HepG2 (cell line): ENCODE measurements around the gene SHC3. TPM values are rescaled to one million over a fixed set of nuclear protein-coding genes. Genes with fewer than 3 reads are reported as not detected.

Experiments
- ATAC-seq: fragments of 200-7000 bp; cut with Tn5 transposase; 3 replicates; pipeline ENCODE4 v1.9.1; 2020; ENCODE audit warnings: mild to moderate bottlenecking, moderate library complexity
- BruUV-seq: library from RNA; stranded (reverse); fragments of 400-500 nt; replicated peaks from 2 replicates; lab custom pipeline; 2021; lab: Mats Ljungman, UMichigan
- CTCF ChIA-PET: fragments of 300-600 bp; formaldehyde crosslinking; extraction: SDS; loops from one replicate; lab custom pipeline; 2021; ENCODE audit warnings: low total read pairs, inconsistent platforms, low intra/inter-chr PET ratio; lab: Yijun Ruan, JAX
- POLR2A ChIA-PET: fragments of 350-600 bp; sonication (Branson Sonifier 250); formaldehyde crosslinking; loops from one replicate; lab custom pipeline; 2020; ENCODE audit warnings: antibody characterized with exemption, inconsistent platforms; lab: Yijun Ruan, JAX
- DNase-seq: peaks from one replicate; pipeline ENCODE4 v3.0.0-alpha.2; 2015; ENCODE audit warnings: low spot score
- FAIRE-seq: peaks from 3 replicates; lab custom pipeline; 2011; peaks lifted over from hg19 to GRCh38; lab: Jason Lieb, UNC
- H2AFZ ChIP-seq: one replicate; pipeline ENCODE4 v1.6.1; 2011; ENCODE audit warnings: low read length, inconsistent platforms
- H3K27ac ChIP-seq: fragments of 300-600 bp; 3 replicates; pipeline ENCODE4 v1.8.0; 2011; ENCODE audit warnings: mixed run types, mild to moderate bottlenecking, mixed read lengths, low read length, inconsistent platforms; ENCODE audit not compliant: insufficient read depth; ENCODE audit errors: extremely low read length
- H3K27me3 ChIP-seq, 2 experiments: fragments of 200-600 bp in 1 of 2; 2 replicates in 1 of 2; 3 replicates in 1 of 2; pipeline versions ENCODE4 v1.6.0 to v1.8.0; 2011; ENCODE audit warnings: low read length in 2 of 2, mild to moderate bottlenecking in 2 of 2, moderate library complexity in 2 of 2, inconsistent platforms in 1 of 2; ENCODE audit not compliant: insufficient read depth in 2 of 2, control insufficient read depth in 1 of 2
- H3K36me3 ChIP-seq, 2 experiments: fragments of 200-600 bp in 1 of 2; replicated peaks in 1 of 2; 2 replicates in 1 of 2; 3 replicates in 1 of 2; pipeline versions ENCODE4 v1.5.1 to v1.8.0; 2011; ENCODE audit warnings: low read length in 2 of 2, inconsistent platforms in 1 of 2; ENCODE audit not compliant: insufficient read depth in 2 of 2, control insufficient read depth in 1 of 2
- H3K4me1 ChIP-seq: 2 replicates; pipeline ENCODE4 v1.5.1; 2012; ENCODE audit warnings: low read length, inconsistent platforms; ENCODE audit not compliant: insufficient read depth
- H3K4me2 ChIP-seq: 2 replicates; pipeline ENCODE4 v1.6.0; 2011; ENCODE audit warnings: low read depth, low read length, inconsistent platforms
- H3K4me3 ChIP-seq, 3 experiments: fragments of 200-600 bp in 1 of 3; sonication (generic), shearing (Covaris generic) in 1 of 3; replicated peaks in 1 of 3; 2 replicates each; pipeline ENCODE4 v1.5.1; 2011 to 2016; ENCODE audit warnings: low read length in 3 of 3, inconsistent platforms in 2 of 3, low read depth in 2 of 3, mild to moderate bottlenecking in 2 of 3, control low read depth in 1 of 3, mixed read lengths in 1 of 3; ENCODE audit not compliant: insufficient read depth in 1 of 3
- H3K79me2 ChIP-seq: one replicate; pipeline ENCODE4 v1.6.1; 2011; ENCODE audit warnings: low read length, inconsistent platforms; ENCODE audit not compliant: insufficient read depth
- H3K9ac ChIP-seq: 2 replicates; pipeline ENCODE4 v1.6.0; 2011; ENCODE audit warnings: mild to moderate bottlenecking, low read depth, low read length, inconsistent platforms; ENCODE audit not compliant: insufficient read depth
- H3K9me3 ChIP-seq: 2 replicates; pipeline ENCODE4 v1.5.1; 2012; ENCODE audit warnings: mild to moderate bottlenecking, low read length
- H4K20me1 ChIP-seq: 2 replicates; pipeline ENCODE4 v1.6.0; 2011; ENCODE audit warnings: inconsistent platforms, mild to moderate bottlenecking, low read length, moderate library complexity; ENCODE audit not compliant: insufficient read depth
- ARID4A ChIP-seq: sonication (generic); formaldehyde crosslinking; IDR thresholded peaks from 2 replicates; pipeline ENCODE4 v1.5.0; 2020; ENCODE audit warnings: mild to moderate bottlenecking, missing genetic modification reagents, borderline replicate concordance
- ELF3 ChIP-seq: IDR thresholded peaks from 2 replicates; pipeline ENCODE4 v1.6.1; 2016; ENCODE audit warnings: missing genetic modification reagents, missing compliant biosample characterization
- GFI1 ChIP-seq: sonication (generic); formaldehyde crosslinking; IDR thresholded peaks from 2 replicates; pipeline ENCODE4 v1.5.0; 2020; ENCODE audit warnings: missing genetic modification reagents, mild to moderate bottlenecking, borderline replicate concordance
- HNF4A ChIP-seq: sonication (generic); formaldehyde crosslinking; IDR thresholded peaks from 2 replicates; pipeline ENCODE4 v1.4.0; 2020; ENCODE audit warnings: missing genetic modification reagents
- PAXIP1 ChIP-seq: sonication (generic); formaldehyde crosslinking; conservative IDR thresholded peaks from 2 replicates; pipeline ENCODE4 v1.4.0; 2020; ENCODE audit warnings: mild to moderate bottlenecking, missing genetic modification reagents, moderate library complexity
- ZNF629 ChIP-seq: sonication (generic); formaldehyde crosslinking; conservative IDR thresholded peaks from 2 replicates; pipeline ENCODE4 v1.5.0; 2020; ENCODE audit warnings: missing genetic modification reagents
- ZNF670 ChIP-seq: sonication (generic); formaldehyde crosslinking; IDR thresholded peaks from 2 replicates; pipeline ENCODE4 v1.8.0; 2022; ENCODE audit warnings: mild to moderate bottlenecking, missing genetic modification reagents, borderline replicate concordance
- WGBS: methylation state at CpG from one replicate; pipeline ENCODE4 v1.1.6; 2017; ENCODE audit warnings: low lambda C conversion rate; 5-methylcytosine and 5-hydroxymethylcytosine counted together
- in situ Hi-C: cut with HindIII; loops from 2 replicates; pipeline ENCODE4 v1.10.0; 2017; ENCODE audit warnings: low pct_unique_long_range_greater_than_20kb; ENCODE audit not compliant: extremely low pct_ligation_motif_present
- intact Hi-C: fragments of 100-400 bp; cut with micrococcal nuclease; formaldehyde crosslinking; loops from one replicate; pipeline ENCODE4 v1.10.0; 2022; ENCODE audit not compliant: unreplicated experiment
- polyA plus RNA-seq, 8 experiments: library from polyadenylated mRNA; depleted of rRNA in 3 of 8; stranded (reverse) in 7 of 8; unstranded in 1 of 8; fragments of >200 nt; fragmentation: Illumina TruSeq in 4 of 8; extraction: Trizol in 4 of 8; gene quantifications; 2 replicates each; pipeline versions ENCODE4 v1.2.1 to v1.2.3, GENCODE V29; 2011 to 2016; ENCODE audit warnings: low read depth in 4 of 8, missing spikeins in 1 of 8, mixed read lengths in 1 of 8; ENCODE audit not compliant: insufficient read depth in 1 of 8
- total RNA-seq, 5 experiments: library from RNA; depleted of rRNA; stranded (reverse); fragments of >200 nt; fragmentation: Illumina TruSeq; extraction: Trizol; gene quantifications; 2 replicates each; pipeline ENCODE4 v1.2.3, GENCODE V29; 2016; ENCODE audit warnings: low read depth in 1 of 5

SHC3 gene
- total and polyA plus RNA-seq, 2 of the 13 experiments (the other 11 are each of a cell fraction or from before 2014, with no cell fraction given) = 0.09 to 0.89 TPM

GRCh38 chr9:89191004-89191403 lies 12.4 kb upstream of the SHC3 start (continued):
- TF ChIP-seq GFI1 (CRISPR knock-in tag) (peak; percentile 97), PAXIP1 (0 out of 2 replicates have a peak, but pooled peaks have one; percentile 22), HNF4A (CRISPR knock-in tag) (peak; percentile 77), ZNF670 (CRISPR knock-in tag) (0 out of 2 replicates have a peak, but pooled peaks have one; percentile 28), ELF3 (CRISPR knock-in tag) (0 out of 2 replicates have a peak, but pooled peaks have one; percentile 20)

- no peaks in the 10 kb centered on the region for H3K36me3 ChIP-seq
- BruUV-seq = no TSS peak
- WGBS = 0% methylated on average over 2 of the region's 2 CpGs
Measured at GRCh38 chr9:89189215-89189614, 10.6 kb upstream of the SHC3 start.

More at GRCh38 chr9:89189215-89189614, 10.6 kb upstream of the SHC3 start:
- no peak for FAIRE-seq
- ChIA-PET POLR2A (no interaction called here), CTCF (no interaction called here)
- Histone ChIP-seq H3K4me3 (no peak overlapping the region), H3K79me2 (no peaks in the 10 kb centered on the region), H3K4me2 (no peak overlapping the region), H3K9me3 (no peaks in the 10 kb centered on the region), H3K27me3 (no peaks in the 10 kb centered on the region), H4K20me1 (no peaks in the 10 kb centered on the region), H2AFZ (no peak overlapping the region), H3K27ac (no peak overlapping the region), H3K4me1 (peaks cover 11% of the 10 kb centered on the region), H3K9ac (no peak overlapping the region)
- TF ChIP-seq ZNF629 (CRISPR knock-in tag) (peak; percentile 23; the same call in 1 of the 2 replicates), ARID4A (CRISPR knock-in tag) (no peak)
- peak; percentile 41; the same call in 1 of the 3 replicates for ATAC-seq
- intact Hi-C loops (no loop called here), in situ Hi-C loops (no loop called here)
- no peak for DNase-seq
